Cardiac fibroblast (primary cell): ENCODE results near the gene KCNMA1.

Source experiments
- DNase-seq, 2 donors: peaks; one replicate each; pipeline versions ENCODE4 v3.0.0 to v3.0.0-alpha.2; 2010; ENCODE audit warnings: low read depth in 2 of 2
- H3K4me3 ChIP-seq, 2 donors: replicated peaks in 1 of 2; 1 replicate in 1 of 2; 2 replicates in 1 of 2; pipeline ENCODE4 v1.5.1; 2011; ENCODE audit warnings: low read depth in 2 of 2, low read length in 2 of 2, mild to moderate bottlenecking in 2 of 2, moderate library complexity in 1 of 2
- CTCF ChIP-seq: IDR thresholded peaks from one replicate; pipeline ENCODE4 v1.5.1; 2011; ENCODE audit warnings: low read depth, mild to moderate bottlenecking, low read length, inconsistent platforms

Gene KCNMA1

GRCh38 chr10:77374189-77374656 is 263.4 kb downstream of the KCNMA1 start:
- no peak for TF ChIP-seq CTCF
- no peak for DNase-seq
- no peak overlapping the region for H3K4me3 ChIP-seq

GRCh38 chr10:77371848-77372799 is 265.5 kb downstream of the KCNMA1 start:
- no peak for DNase-seq
- TF ChIP-seq CTCF: no peak
- no peak overlapping the region for H3K4me3 ChIP-seq

GRCh38 chr10:77371421-77371820 is 266.2 kb downstream of the KCNMA1 start:
- no peak overlapping the region for H3K4me3 ChIP-seq
- no peak for DNase-seq
- no peak for TF ChIP-seq CTCF

- TF ChIP-seq CTCF: no peak
- no peak overlapping the region for H3K4me3 ChIP-seq
- no peak for DNase-seq
These were observed 269.6 kb downstream of the KCNMA1 start for GRCh38 chr10:77368006-77368405.

- H3K4me3 ChIP-seq: no peak overlapping the region
- no peak for TF ChIP-seq CTCF
- no peak for DNase-seq
These were observed 274.4 kb downstream of the KCNMA1 start for GRCh38 chr10:77363210-77363609.

GRCh38 chr10:77361831-77362230 is 275.8 kb downstream of the KCNMA1 start:
- DNase-seq: no peak
- H3K4me3 ChIP-seq: no peak overlapping the region
- no peak for TF ChIP-seq CTCF
